GM12892 (cell line): ENCODE results near the gene CPLANE1.

Source experiments
- POLR2A ChIP-seq: IDR thresholded peaks from 2 replicates; pipeline ENCODE4 v1.6.1; 2011; ENCODE audit warnings: low read depth, low read length, control low read depth
- POLR2AphosphoS5 ChIP-seq: IDR thresholded peaks from 2 replicates; pipeline ENCODE4 v1.6.1; 2011; ENCODE audit warnings: low read depth, low read length, control low read depth

DNA sequence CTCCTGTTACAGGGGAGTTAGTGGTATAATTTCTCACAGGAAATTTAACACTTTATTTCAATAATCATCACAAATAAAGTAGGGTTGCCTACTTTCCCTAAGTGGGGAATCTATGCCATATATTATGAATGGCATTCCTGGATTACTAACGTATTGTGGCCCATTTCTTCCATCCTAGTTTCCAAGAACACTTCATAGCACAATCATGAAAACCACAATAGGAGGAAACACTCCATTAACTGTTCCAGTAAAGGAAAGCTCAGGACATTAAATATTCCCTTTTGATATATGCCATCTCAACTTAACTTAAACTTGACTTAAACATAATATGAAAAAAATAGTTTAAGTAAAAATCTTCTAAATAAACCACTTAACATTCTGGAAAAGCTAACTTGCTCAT, 2.1 kb downstream of the CPLANE1 start:
- TF ChIP-seq POLR2A: no peak
- no peak for TF ChIP-seq POLR2AphosphoS5
